Fibroblast of skin of abdomen (primary cell): Measurements from ENCODE around the gene ZNF423.

Source experiments
- DNase-seq: peaks from one replicate; pipeline ENCODE4 v3.0.0-alpha.2; 2013

The ZNF423 gene

DNA sequence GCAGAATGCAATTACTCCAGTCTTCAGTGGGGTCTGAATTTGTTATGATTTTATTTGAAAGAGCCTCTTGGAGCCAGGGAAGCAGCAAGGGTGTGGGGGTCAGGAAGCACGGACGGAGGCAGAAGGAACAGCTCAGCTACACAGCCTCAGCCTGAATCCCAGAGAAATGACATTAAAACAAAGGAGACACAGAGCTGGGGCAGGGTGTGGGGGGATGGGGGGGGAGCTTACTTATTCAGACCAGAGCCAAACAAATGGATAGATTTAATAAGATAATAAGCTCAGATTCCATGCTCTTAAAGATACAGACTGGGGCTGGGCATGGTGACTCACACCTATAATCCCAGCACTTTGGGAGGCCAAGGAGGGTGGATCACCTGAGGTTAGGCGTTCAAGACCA is 195.3 kb downstream of the ZNF423 start:
- no peak for DNase-seq

DNA sequence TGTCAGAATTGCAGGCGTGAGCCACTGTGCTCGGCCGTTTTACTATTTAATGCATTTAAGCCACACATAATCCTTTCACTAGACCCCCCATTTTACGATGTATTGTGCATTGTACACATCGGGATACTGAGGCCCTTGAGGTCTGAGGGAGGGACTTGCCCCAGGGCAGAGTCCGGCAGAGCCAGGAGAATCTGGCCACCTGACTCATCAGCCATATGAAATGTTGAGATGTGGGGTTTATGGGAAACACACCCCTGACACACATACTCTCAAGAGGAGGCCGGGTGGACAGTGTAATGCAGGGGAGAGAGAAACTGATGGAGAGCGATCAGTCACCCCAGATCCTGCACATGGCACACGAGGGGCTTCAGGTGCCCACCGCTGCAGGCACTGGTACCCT is 196.6 kb downstream of the ZNF423 start:
- DNase-seq, result no peak

DNA sequence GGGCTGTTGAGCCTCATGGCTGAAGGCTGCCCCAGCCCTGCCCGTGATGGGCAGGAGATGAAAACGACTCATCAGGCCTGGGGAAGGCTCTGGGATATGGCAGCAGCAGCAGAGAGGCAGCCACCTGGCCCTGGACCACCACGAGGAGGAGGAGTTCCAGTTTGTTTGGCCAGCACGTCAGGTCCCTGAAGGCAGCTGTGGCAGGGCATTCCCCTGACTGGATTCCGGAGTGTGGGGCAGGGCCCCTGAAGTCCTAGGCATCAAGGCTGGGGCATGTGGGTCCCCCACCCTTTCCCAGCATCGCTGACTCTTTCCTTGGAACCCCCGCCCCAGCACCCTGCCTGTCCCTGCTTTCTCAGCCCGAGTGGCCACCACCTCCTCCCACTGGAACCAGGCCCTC is 197.4 kb downstream of the ZNF423 start:
- DNase-seq, result no peak

GRCh38 chr16:49657736-49658465 is 198.0 kb downstream of the ZNF423 start:
- no peak for DNase-seq

DNA sequence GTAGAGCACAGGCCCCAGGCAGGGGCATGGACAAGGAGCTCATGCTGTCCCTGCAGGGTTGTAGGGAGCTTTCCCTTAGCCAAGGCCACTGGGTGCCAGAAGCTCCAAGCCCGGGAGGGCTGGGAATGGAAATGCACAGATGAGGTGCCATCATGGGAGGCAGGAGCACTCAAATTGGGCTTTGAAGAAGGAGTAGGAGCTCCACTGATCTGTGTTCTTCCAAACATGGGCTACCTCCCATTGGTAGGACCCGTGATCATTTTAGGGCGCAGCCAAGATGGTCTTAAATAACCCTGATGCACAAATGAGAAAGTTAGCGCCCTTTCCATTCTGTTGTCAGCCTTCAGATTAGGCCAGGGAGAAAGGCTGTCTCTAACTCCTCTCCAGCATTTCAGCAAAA is 201.5 kb downstream of the ZNF423 start:
- no peak for DNase-seq

- DNase-seq, result no peak
These were observed 202.3 kb downstream of the ZNF423 start for GRCh38 chr16:49653577-49653976.

- no peak for DNase-seq
These were observed 202.7 kb downstream of the ZNF423 start for GRCh38 chr16:49653173-49653570.

DNA sequence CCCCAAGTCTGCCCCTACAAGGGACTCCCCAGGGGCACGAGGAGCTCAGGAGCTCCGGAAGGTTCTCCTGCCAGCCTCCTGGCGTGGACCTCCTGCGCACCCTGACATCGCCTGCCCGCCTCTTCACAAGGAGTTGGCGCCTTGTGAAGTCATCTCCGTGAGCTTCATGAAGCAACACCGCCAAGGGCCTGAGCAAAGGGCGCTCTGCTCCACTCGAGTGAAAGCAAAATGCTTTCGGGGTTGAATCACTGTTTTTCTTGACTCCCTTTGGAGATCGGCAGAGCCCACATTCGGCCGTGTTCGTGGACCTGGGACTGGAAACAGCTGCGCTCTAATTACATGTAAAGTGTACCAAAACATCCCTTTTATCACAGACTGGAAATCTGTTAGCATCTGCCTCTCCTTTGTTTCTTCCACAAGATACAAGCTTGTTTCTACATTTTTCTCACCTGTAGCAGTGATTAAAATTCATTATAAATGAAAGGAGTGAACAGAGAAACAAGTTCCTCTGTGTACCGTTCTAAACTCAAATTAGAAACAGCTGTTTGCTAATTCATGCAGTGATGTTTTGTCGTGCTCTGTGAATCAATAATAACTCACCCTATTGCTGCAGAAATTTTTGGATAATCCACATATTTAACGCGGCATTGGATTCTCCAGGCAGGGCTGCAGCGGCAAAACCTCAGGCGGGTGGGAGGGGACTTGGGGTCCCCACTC is 203.3 kb downstream of the ZNF423 start:
- DNase-seq, result peak; percentile 75

- no peak for DNase-seq
These were observed 203.9 kb downstream of the ZNF423 start for GRCh38 chr16:49651996-49652395.

DNA sequence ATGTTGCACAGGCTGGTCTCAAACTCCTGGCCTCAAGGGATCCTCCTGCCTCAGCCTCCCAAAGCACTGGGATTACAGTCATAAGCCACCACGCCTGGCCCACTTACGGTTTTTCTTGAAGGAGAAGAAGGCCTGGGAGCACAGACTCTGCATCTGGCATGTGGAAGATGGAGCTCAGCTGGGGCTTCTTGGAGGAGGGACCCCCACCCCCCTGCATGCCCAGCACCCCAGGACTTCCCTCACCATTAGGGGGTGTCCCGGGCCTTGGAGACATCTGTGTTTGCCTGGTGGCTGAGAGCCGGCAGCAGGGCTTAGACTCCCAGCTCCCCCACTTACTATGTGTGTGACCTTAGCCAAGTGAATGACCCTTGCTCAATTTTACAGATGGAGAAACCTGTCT is 204.7 kb downstream of the ZNF423 start:
- no peak for DNase-seq

DNA sequence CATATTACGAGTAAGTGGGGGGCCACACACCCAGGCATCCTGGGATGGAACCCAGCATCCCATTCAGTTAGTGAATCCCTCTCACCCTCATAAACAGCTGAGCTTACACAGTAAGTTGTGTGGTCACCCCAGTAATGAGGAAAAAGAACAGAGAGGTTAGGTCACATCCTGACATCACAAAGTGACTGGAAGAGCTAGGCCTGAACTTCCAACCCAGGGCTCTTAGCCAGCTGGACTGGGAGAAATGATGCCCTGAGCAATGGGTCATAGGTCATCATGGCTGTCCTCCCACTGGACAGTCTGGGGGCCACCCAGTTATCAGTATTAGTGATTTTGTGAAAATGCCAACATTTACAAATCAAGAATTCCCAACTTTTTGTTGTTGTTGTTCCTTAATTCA is 205.3 kb downstream of the ZNF423 start:
- DNase-seq, result no peak

DNA sequence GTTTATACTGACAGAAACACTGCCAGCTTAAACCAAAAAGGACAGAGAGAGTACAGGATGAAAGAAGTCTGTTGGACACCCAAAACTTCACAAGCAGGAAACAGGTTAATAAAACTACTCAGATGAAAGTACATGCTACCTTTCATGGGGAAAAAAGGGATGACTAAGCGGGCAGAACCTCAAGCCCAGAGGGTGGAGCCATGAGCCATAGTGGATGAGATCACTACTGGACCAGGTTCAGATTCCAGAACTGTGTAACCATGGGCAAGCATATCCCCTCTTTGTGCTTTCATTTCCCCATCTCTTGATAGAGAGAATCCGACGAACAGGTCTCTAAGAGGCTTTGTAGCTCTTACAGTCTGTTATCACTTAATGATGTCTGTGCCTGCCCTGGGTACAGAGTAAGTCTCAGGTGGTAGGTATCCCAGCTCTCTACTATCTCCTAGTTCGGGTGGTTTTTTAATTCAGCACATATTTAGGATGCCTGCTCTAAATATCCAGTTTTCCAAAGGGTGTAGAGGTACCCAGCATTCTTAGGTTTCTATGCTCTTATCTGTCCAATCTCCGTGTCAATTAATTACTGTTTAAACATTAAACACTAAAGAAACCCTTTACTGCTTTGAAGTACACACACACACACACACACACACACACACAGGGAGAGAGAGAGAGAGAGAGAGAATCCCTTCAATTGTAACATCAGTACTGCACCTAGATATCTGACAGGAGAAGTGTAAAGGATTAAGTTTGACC is 206.7 kb downstream of the ZNF423 start:
- DNase-seq, result peak; percentile 14

- no peak for DNase-seq
These were observed 208.2 kb downstream of the ZNF423 start for GRCh38 chr16:49647673-49648072.

GRCh38 chr16:49645263-49645662 is 210.6 kb downstream of the ZNF423 start:
- no peak for DNase-seq

- peak; percentile 43 for DNase-seq
These were observed 211.8 kb downstream of the ZNF423 start for GRCh38 chr16:49644145-49644463.

DNA sequence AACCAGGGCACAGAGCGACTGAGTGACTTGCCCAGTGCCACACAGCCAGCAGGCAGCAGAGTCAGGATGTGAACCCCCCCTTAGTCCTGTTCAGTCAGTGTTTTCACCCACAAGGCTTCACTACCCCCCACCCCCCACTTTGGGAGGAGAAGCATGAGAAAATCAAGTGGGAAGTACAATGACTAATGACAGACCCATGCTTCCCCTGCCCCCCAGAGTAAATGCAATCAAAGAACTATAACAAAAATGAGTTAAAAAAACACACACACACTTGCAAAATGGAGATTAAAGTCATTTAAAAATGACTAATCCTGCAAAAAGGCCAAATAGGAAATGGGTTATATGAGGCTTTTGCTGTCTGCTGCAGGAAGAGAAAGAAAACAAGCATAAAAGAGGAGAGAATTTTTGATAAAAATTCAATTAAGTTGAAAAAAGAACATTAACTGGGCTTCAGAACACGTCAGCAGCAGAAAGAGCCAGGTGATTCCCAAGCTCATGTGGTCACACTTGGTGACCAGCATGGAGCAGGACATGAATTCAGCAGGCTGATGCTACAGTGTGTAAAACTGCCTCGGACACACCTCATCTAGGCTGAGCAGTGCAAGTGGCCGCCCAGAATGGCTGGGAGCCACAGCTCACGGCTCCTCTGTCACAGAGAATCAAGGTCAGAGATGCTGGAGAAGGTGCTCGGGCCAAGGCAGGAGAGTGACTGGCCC is 212.3 kb downstream of the ZNF423 start:
- peak; percentile 93 for DNase-seq

- DNase-seq, result no peak
These were observed 214.7 kb downstream of the ZNF423 start for GRCh38 chr16:49641250-49641649.

DNA sequence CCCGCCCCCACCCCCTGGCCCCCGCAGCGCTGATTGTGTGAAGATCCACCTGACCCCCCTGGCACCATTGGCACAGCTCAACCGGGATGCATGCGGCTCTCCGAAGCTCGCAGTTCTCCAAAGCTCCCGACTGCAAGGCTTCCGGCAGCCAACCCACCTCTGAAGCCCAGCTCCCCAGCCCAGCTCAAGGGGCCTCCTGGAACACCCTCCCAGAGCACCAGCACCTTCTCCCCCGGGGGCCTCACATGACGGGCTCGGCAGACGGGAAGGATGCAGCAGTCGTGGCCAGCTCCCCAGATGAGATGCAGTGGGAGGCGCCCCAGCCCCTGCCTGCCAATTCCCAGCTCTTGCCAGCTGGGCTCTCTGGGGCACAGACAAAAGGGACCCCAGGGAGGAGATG is 215.3 kb downstream of the ZNF423 start:
- DNase-seq, result no peak

DNA sequence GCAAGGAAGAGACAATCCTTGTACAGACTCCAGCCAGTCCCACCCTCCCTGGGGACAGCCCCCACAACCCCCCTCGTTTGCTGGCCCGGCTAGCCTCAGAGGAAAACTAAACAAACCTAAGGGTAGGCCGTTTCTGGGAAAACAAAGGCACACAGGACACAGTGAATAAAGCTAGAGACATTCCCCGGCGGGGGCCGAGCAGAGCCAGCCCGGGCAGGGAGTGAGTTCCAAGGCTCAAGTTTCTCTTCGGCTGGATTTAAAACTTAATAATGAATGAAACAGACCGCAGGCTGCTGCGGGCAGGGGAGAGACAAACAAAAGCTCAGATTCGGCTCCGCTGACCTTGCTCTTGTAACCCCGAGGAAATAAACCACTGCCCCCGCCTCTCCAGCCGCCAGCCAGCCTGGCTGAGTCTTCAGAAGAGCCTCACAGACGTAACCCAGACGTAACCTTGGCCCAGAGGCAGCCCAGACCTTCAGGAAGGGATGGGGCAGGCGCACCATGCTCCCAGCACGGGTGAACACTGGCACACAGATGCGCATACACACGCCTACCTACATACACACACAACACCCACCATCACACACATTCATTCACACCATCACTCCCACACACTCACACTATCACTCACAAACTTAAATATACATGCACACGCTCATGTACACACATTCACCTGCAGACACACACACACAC is 216.0 kb downstream of the ZNF423 start:
- DNase-seq, result peak; percentile 48

DNA sequence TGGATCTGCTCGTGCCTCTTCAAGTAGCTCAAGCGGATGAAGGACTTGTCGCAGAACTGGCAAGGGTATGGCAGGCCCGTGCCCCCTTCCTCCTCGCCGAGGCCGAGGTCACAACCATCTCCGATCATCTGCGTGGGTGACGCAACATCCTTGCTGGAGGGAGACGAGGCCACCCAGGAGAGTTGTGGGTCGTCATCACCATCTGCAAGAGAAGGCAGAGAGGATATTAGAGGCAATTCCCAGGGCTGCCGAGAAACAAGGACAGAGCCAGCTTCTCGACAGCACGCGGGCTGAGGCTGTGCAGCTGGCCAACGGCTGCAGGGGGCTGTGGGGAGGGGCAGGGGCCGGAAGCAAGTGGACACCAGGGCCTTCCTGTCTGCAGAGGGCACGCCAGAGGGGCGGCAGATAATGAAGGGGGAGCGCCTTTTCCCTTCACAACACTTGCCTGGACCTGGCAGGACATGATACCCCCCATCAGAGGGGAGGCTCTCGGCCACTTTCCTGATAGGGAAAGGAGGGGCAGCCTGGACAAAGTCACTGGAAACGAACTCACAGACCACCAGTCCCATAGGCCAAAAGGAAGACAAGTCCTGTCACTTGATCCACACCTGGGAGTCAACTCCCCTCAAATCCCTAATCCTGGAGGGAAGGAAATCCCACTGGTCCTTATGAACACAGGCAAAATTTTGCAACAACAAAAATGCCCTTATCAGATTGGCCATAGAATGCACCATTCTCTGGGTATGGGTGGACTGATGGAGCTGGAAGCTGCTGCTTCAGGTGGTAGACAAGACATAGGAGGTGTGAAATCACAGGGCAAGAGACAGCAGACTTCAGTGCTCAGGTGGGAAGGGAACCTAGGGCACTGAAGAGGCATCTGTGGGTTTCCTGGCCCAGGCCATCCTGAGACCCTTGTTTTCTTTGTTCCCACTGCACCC is 217.0 kb downstream of the ZNF423 start:
- peak; percentile 20 for DNase-seq

GRCh38 chr16:49637933-49638672 is 217.8 kb downstream of the ZNF423 start:
- no peak for DNase-seq
